Loucy (cell line): ENCODE data around the gene DUSP21.

ENCODE experiments used
- EZH2phosphoT487 ChIP-seq: fragments of 200-600 bp; IDR thresholded peaks from 2 replicates; pipeline ENCODE4 v1.6.1; 2018; ENCODE audit warnings: antibody characterized with exemption, mild to moderate bottlenecking, moderate library complexity, borderline replicate concordance
- TF ChIP-seq, protein P1 (sequence below): fragments of 200-600 bp; sonication (generic); conservative IDR thresholded peaks from 2 replicates; pipeline ENCODE4 v1.5.1; 2014; ENCODE audit warnings: mild to moderate bottlenecking, antibody characterized with exemption, low read length

DNA sequence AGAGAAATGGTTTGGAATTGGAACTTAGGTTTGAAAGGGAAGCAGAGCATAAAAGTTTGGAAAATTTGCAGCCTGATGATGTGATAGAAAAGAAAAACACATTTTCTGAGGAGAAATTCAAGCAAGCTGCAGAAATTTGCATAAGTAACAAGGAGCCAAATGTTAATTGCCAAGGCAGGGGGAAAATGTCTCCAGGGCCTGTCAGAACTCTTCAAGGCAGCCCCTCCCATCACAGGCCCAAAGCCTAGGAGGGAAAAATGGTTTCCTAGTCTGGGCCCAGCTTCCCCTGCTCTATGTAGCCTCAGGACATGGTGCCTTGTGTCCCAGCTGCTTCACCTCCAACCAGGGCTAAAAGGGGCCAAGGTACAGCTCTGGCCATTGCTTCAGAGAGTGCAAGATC lies 21.2 kb upstream of the DUSP21 start:
- TF ChIP-seq, protein P1, sequence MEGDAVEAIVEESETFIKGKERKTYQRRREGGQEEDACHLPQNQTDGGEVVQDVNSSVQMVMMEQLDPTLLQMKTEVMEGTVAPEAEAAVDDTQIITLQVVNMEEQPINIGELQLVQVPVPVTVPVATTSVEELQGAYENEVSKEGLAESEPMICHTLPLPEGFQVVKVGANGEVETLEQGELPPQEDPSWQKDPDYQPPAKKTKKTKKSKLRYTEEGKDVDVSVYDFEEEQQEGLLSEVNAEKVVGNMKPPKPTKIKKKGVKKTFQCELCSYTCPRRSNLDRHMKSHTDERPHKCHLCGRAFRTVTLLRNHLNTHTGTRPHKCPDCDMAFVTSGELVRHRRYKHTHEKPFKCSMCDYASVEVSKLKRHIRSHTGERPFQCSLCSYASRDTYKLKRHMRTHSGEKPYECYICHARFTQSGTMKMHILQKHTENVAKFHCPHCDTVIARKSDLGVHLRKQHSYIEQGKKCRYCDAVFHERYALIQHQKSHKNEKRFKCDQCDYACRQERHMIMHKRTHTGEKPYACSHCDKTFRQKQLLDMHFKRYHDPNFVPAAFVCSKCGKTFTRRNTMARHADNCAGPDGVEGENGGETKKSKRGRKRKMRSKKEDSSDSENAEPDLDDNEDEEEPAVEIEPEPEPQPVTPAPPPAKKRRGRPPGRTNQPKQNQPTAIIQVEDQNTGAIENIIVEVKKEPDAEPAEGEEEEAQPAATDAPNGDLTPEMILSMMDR, result no peak
- TF ChIP-seq EZH2phosphoT487, result no peak
